IPS-18a (cell line): ENCODE measurements around the gene GDPD4.

Experiments
- H3K27ac ChIP-seq: one replicate; pipeline ENCODE4 v1.5.1; 2013; ENCODE audit warnings: low read length
- H3K27me3 ChIP-seq: one replicate; pipeline ENCODE4 v1.6.1; 2013; ENCODE audit warnings: mild to moderate bottlenecking, low read length; ENCODE audit not compliant: control insufficient read depth, insufficient read depth
- H3K36me3 ChIP-seq: one replicate; pipeline ENCODE4 v1.6.1; 2013; ENCODE audit warnings: low read depth, low read length; ENCODE audit not compliant: control insufficient read depth
- H3K4me1 ChIP-seq: one replicate; pipeline ENCODE4 v1.6.1; 2013; ENCODE audit warnings: low read depth, low read length; ENCODE audit not compliant: control insufficient read depth
- H3K4me3 ChIP-seq: one replicate; pipeline ENCODE4 v1.5.1; 2013; ENCODE audit warnings: low read length
- H3K9ac ChIP-seq: one replicate; pipeline ENCODE4 v1.6.1; 2013; ENCODE audit warnings: mild to moderate bottlenecking, low read length, moderate library complexity
- H3K9me3 ChIP-seq: one replicate; pipeline ENCODE4 v1.6.1; 2013; ENCODE audit warnings: low read depth, low read length; ENCODE audit not compliant: control insufficient read depth

The GDPD4 gene

DNA sequence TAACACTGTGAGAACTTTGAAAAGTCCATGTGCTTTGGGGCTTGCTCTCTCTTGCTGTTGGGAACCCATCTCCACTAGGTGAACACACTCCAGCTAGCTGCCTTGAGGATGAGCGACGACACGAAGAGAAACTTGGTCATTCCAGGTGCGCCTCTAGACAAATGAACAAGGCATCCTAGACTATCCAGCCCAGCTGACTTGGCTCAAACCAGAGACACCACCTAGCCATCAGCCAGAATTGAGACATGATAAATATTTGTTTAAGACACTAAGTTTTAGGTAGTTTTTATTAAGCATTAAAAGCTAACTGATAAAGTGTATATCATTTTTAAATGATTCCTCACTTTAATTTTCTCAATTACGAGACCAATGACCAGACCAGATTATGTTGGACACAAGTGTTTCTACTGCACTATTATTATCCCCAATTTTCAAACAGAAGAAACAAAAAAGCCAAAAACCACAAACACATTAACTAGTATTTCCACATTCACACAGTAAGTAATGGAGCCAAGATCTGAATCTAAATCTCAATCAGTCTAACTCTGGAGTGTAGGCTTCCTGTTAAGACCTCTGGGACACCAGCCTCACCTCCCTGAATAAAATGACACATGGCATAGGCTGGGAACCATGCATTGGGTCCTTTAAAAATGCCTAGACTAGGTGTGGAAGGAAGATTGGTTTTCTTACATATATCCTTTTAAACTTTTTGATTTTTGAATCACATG lies 70.4 kb downstream of the GDPD4 start:
- Histone ChIP-seq H3K27me3 (no peaks in the 10 kb centered on the region), H3K36me3 (no peaks in the 10 kb centered on the region), H3K27ac (no peak overlapping the region), H3K4me3 (no peak overlapping the region), H3K4me1 (no peaks in the 10 kb centered on the region), H3K9me3 (no peaks in the 10 kb centered on the region), H3K9ac (no peak overlapping the region)

DNA sequence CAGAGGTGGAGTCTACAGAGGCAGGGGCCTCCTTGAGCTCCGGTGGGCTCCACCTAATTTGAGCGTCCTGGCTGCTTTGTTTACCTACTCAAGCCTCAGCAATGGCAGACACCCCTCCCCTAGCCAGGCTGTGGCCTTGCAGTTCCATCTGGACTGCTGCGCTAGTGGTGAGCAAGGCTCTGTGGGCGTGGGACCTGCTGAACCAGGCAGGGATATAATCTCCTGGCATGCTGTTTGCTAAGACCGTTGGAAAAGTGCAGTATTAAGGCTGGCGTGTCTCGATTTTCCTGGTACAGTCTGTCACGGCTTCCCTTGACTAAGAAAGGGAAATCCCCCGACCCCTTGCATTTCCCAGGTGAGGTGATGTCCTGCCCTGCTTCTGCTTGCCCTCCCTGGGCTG lies 77.7 kb downstream of the GDPD4 start:
- no peaks in the 10 kb centered on the region for H3K36me3 ChIP-seq
- no peak overlapping the region for H3K27ac ChIP-seq
- H3K4me3 ChIP-seq: no peak overlapping the region
- H3K9ac ChIP-seq: no peak overlapping the region
- no peaks in the 10 kb centered on the region for H3K4me1 ChIP-seq
- no peaks in the 10 kb centered on the region for H3K27me3 ChIP-seq
- no peaks in the 10 kb centered on the region for H3K9me3 ChIP-seq

DNA sequence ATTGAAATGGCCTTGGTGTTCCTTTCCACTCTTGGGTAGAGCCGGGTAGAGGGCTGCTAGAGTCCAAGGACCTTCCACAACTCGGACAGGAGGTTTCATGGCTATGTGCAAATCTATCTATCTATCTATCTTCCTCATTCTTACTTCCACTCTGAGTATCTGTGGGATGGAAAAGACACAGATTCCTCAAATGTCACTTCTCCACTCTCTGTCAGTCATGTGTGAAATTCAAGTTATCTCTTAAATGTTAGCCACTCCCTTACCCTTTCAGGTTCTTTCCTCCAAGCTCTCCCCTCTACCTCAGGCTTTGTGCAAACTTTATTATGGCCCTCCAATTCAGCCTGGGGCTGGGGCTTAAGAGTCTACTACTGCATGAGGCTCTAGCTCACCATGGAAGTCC lies 84.3 kb downstream of the GDPD4 start:
- no peaks in the 10 kb centered on the region for H3K36me3 ChIP-seq
- no peaks in the 10 kb centered on the region for H3K9me3 ChIP-seq
- no peaks in the 10 kb centered on the region for H3K27me3 ChIP-seq
- no peak overlapping the region for H3K9ac ChIP-seq
- H3K4me1 ChIP-seq: no peaks in the 10 kb centered on the region
- H3K4me3 ChIP-seq: no peak overlapping the region
- no peak overlapping the region for H3K27ac ChIP-seq

GRCh38 chr11:77215106-77215505 lies 86.4 kb downstream of the GDPD4 start:
- Histone ChIP-seq H3K27me3 (no peaks in the 10 kb centered on the region), H3K9me3 (no peaks in the 10 kb centered on the region), H3K36me3 (no peaks in the 10 kb centered on the region), H3K27ac (no peak overlapping the region), H3K4me3 (no peak overlapping the region), H3K4me1 (no peaks in the 10 kb centered on the region), H3K9ac (no peak overlapping the region)

DNA sequence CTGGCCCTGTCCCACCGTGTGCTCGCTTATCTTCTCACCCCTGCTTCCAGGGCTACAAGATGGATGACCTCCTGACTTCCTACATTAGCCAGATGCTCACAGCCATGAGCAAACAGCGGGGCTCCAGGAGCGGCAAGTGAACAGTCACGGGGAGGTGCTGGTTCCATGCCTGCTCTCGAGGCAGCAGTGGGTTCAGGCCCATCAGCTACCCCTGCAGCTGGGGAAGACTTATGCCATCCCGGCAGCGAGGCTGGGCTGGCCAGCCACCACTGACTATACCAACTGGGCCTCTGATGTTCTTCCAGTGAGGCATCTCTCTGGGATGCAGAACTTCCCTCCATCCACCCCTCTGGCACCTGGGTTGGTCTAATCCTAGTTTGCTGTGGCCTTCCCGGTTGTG lies 86.9 kb downstream of the GDPD4 start:
- Histone ChIP-seq H3K27ac (no peak overlapping the region), H3K27me3 (no peaks in the 10 kb centered on the region), H3K4me1 (no peaks in the 10 kb centered on the region), H3K9me3 (no peaks in the 10 kb centered on the region), H3K4me3 (no peak overlapping the region), H3K36me3 (no peaks in the 10 kb centered on the region), H3K9ac (no peak overlapping the region)

- no peaks in the 10 kb centered on the region for H3K27me3 ChIP-seq
- no peak overlapping the region for H3K4me3 ChIP-seq
- no peaks in the 10 kb centered on the region for H3K4me1 ChIP-seq
- H3K9me3 ChIP-seq: no peaks in the 10 kb centered on the region
- H3K27ac ChIP-seq: no peak overlapping the region
- H3K36me3 ChIP-seq: no peaks in the 10 kb centered on the region
- H3K9ac ChIP-seq: no peak overlapping the region
Observed at GRCh38 chr11:77213589-77214428, 87.7 kb downstream of the GDPD4 start.

DNA sequence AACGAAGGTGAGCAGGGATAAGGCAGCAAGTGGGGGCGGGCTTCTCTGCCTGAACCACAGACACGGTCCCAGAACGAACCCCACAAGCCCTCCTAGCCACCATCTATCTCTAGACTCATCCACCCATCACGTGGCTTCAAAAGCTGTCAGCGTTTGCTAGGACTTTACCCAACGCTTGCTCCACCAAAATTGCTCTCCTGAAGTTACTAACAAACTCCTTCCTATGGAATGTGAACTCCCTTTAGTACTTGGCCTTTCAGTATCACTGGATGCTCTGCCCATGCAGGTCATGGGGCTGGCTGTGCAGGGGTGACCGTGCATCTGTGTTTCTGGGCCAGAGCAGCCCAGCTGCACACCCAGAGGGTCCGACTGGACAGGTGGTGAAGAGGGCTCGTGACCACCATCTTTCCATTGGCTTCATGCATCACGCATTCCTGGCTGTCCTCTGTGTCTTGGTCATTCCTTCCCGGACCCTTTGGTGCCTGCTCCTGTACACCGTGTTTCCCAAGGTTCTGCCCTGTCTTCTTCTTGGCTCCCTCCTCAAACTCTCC lies 88.4 kb downstream of the GDPD4 start:
- no peaks in the 10 kb centered on the region for H3K27me3 ChIP-seq
- H3K27ac ChIP-seq: no peak overlapping the region
- no peak overlapping the region for H3K4me3 ChIP-seq
- no peak overlapping the region for H3K9ac ChIP-seq
- H3K9me3 ChIP-seq: no peaks in the 10 kb centered on the region
- no peaks in the 10 kb centered on the region for H3K4me1 ChIP-seq
- H3K36me3 ChIP-seq: no peaks in the 10 kb centered on the region

DNA sequence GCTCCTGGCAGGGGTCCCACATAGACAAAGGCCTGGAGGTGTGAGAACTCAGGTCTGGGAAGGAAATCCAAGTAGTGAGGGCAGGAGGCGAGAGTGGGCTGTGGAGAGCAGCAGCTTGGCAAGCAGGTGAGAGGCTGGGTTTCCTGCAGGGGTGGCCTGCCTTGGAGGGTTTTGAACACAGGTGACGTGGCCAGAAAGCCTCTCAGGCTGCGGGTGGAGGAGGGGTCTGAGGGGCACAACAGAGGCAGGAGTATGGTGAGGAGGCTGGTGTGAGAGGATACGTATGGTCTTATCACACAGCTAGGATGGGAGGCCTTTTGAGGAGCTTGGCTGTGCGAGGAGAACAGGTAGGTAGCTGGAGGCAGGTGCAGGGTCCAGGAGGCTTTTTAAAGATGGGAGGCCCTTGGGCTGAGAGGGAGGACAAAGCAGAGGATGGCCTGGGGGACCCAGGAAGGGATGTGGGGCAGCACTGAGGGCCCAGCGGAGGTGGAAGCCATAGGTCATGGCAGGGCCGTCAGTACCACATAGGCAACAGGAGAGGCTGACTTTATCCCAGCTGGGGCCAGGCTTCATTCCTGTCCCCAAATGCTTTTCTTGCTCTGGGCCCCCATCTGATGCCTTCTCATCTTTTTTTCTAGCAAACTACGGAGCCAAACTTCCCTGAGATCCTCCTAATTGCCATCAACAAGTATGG lies 89.0 kb downstream of the GDPD4 start:
- Histone ChIP-seq H3K9me3 (no peaks in the 10 kb centered on the region), H3K27ac (no peak overlapping the region), H3K4me1 (no peaks in the 10 kb centered on the region), H3K36me3 (no peaks in the 10 kb centered on the region), H3K27me3 (no peaks in the 10 kb centered on the region), H3K4me3 (no peak overlapping the region), H3K9ac (no peak overlapping the region)

GRCh38 chr11:77211594-77212251 lies 89.8 kb downstream of the GDPD4 start:
- H3K27me3 ChIP-seq: no peaks in the 10 kb centered on the region
- no peaks in the 10 kb centered on the region for H3K36me3 ChIP-seq
- no peaks in the 10 kb centered on the region for H3K9me3 ChIP-seq
- H3K4me3 ChIP-seq: no peak overlapping the region
- no peak overlapping the region for H3K9ac ChIP-seq
- H3K4me1 ChIP-seq: no peaks in the 10 kb centered on the region
- no peak overlapping the region for H3K27ac ChIP-seq

DNA sequence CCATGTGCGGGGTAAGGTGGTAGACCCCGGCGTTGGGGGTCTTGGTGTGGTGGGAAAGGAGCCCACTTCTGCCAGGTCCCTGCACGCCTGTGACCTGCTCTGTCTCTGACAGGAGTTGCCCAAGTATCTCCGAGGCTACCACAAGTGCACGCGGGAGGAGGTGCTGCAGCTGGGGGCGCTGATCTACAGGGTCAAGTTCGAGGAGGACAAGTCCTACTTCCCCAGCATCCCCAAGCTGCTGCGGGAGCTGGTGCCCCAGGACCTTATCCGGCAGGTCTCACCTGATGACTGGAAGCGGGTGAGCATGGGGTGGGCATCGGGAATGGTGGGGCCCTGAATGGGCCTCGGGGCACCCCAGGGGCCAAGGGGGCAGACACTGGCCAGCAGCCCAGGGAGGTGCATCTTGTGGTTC lies 90.4 kb downstream of the GDPD4 start:
- Histone ChIP-seq H3K9me3 (no peaks in the 10 kb centered on the region), H3K36me3 (no peaks in the 10 kb centered on the region), H3K27me3 (no peaks in the 10 kb centered on the region), H3K4me3 (no peak overlapping the region), H3K9ac (no peak overlapping the region), H3K4me1 (no peaks in the 10 kb centered on the region), H3K27ac (no peak overlapping the region)

DNA sequence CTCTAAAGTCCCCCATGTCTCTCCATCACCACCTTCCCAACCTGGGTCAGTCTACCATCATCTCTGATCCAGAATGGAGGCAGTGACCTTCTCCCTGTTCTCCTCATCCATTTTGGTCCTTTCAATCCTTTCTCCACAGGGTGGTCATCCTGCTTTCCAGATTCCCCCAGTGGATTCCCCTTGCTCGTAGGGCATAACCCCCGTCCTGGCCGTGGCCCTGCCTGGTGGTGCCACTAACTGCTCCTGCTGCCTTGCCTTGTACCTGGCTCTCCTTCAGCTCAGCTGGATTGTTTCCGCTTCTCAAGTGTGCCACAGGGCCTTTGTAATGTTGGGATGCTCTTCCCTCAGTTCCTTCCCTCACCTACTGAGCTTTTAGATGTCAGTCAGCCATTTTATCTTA lies 91.8 kb downstream of the GDPD4 start:
- Histone ChIP-seq H3K4me1 (no peaks in the 10 kb centered on the region), H3K27me3 (no peaks in the 10 kb centered on the region), H3K4me3 (no peak overlapping the region), H3K27ac (no peak overlapping the region), H3K36me3 (no peaks in the 10 kb centered on the region), H3K9me3 (no peaks in the 10 kb centered on the region), H3K9ac (no peak overlapping the region)
